GM19463 (cell line): Measurements from ENCODE around the gene CST8.
"Not testable (repeated sequence)": the region's sequence is repeated elsewhere in the genome, so short reads cannot be mapped to it uniquely, and the experiment has no call there.

Experiments used
- ATAC-seq: cut with Tn5 transposase; IDR thresholded peaks from one replicate; pipeline ENCODE4 v1.9.1; 2021; ENCODE audit warnings: mild to moderate bottlenecking, moderate library complexity; ENCODE audit not compliant: unreplicated experiment

Gene CST8

GRCh38 chr20:23490817-23491216, at the start of gene CST8:
Gene CST8, plus strand, starts transcription at chr20:23491117. Its CDS starts 551 bp downstream, at chr20:23491668.
- ATAC-seq, result no peak

GRCh38 chr20:23441850-23442313, 49.0 kb upstream of the CST8 start:
- ATAC-seq, result peak; percentile 72

- ATAC-seq, result no peak
Observed at GRCh38 chr20:23442436-23442835, 48.5 kb upstream of the CST8 start.

GRCh38 chr20:23444859-23445258, 46.1 kb upstream of the CST8 start:
- no peak for ATAC-seq

GRCh38 chr20:23445596-23446217, 45.2 kb upstream of the CST8 start:
- no peak for ATAC-seq

GRCh38 chr20:23446505-23446904, 44.4 kb upstream of the CST8 start:
- ATAC-seq, result peak; percentile 54

GRCh38 chr20:23448167-23448566, 42.8 kb upstream of the CST8 start:
- no peak for ATAC-seq

- no peak for ATAC-seq
Observed at GRCh38 chr20:23449421-23449820, 41.5 kb upstream of the CST8 start.

GRCh38 chr20:23450877-23451276, 40.0 kb upstream of the CST8 start:
- ATAC-seq, result no peak

- no peak for ATAC-seq
Observed at GRCh38 chr20:23451956-23452487, 38.9 kb upstream of the CST8 start.

- ATAC-seq, result no peak
Observed at GRCh38 chr20:23452776-23453175, 38.1 kb upstream of the CST8 start, which contains the start of gene CST11. Gene CST11, minus strand, starts transcription at chr20:23452876. Its CDS starts 65 bp downstream, at chr20:23452811.

GRCh38 chr20:23453549-23454543, 37.1 kb upstream of the CST8 start:
- ATAC-seq, result no peak

- ATAC-seq, result no peak
Observed at GRCh38 chr20:23454816-23455215, 36.1 kb upstream of the CST8 start.

GRCh38 chr20:23455639-23456038, 35.3 kb upstream of the CST8 start:
- no peak for ATAC-seq

GRCh38 chr20:23456409-23456808, 34.5 kb upstream of the CST8 start:
- ATAC-seq, result no peak

GRCh38 chr20:23456873-23457272, 34.0 kb upstream of the CST8 start:
- ATAC-seq, result no peak

- ATAC-seq, result no peak
Observed at GRCh38 chr20:23459461-23460150, 31.3 kb upstream of the CST8 start.

GRCh38 chr20:23461180-23461579, 29.7 kb upstream of the CST8 start:
- no peak for ATAC-seq

- not testable (repeated sequence) for ATAC-seq
Observed at GRCh38 chr20:23466961-23467360, 24.0 kb upstream of the CST8 start.

GRCh38 chr20:23472306-23472705, 18.6 kb upstream of the CST8 start:
- ATAC-seq, result not testable (repeated sequence)

GRCh38 chr20:23473293-23473692, 17.6 kb upstream of the CST8 start:
- not testable (repeated sequence) for ATAC-seq
